ENCODE data around the gene STARD10.
A peak's percentile ranks its signal among the peaks of the same experiment; 100 is the strongest.

The STARD10 gene

DNA sequence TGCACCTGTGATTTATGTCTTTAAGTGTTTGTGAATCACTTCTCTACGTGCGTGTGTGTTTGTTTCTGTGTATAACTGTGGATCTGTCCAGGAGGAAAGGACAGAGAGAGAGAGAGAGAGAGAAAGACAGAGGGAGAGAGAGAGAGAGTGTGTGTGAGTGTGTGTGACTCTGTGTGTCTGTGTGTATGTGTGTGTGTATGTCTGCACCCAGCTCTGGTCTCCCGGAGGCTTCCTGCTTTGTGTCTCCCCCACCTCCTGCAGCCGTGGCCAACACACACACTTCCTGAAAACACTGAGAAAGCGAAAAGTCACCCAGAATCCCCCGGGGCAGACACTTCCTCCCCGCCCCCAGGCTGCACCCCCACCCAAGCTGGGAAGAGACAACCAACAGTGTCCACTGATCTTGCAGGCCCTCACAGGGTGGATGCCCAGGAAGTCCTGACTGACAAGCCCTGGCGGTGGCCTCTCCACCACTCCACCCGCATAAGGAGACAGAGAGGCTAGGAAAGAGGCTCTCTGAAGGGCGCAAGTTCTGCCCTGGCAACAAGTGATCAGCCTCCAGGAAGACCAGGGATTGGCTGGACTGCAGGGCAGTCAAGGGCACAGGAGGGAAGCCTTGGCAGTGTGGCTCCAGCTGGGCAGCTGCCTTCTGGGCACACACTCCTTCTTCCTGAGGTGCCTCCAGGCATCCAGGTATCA is 71.6 kb downstream of the STARD10 start:
- peak; percentile 84 for DNase-seq

DNA sequence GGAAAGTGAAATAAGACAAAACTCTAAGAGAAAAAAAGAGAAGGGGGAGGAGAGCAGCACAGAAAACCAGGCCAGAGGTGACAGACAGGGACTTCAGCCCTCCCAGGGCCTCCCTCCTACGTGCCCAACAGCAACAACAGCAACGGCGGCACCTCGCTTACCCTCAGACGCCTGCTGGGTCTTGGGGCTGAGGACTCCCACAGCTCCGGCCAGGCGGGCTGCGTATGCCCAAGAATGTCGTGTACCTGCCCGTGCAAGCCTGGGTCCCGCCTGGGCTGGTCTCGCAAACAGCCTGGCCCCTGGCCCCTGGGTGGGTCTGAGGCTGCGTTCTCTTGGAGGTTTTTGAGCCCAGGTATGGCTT is 72.2 kb downstream of the STARD10 start:
- no peak for DNase-seq

DNA sequence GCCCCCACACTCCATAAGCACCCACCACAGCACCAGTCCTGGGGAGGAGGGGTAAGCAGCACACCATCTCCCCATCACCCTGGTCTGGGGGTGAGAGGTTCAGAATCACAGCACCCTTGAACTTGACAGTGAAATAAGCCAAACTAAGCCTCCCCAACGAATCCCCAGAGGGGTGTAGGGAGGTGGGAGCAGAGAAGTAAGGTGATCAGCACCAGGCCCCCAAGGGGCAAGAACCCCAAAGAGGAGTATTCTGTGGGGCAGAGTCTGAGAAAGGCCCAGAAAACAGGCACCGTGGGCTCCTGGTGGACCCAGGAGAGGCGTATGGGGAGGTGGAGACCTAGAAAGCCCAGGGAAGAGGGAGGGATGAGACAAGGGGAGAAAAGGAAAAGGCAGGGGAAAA is 72.6 kb downstream of the STARD10 start:
- DNase-seq, result no peak

DNA sequence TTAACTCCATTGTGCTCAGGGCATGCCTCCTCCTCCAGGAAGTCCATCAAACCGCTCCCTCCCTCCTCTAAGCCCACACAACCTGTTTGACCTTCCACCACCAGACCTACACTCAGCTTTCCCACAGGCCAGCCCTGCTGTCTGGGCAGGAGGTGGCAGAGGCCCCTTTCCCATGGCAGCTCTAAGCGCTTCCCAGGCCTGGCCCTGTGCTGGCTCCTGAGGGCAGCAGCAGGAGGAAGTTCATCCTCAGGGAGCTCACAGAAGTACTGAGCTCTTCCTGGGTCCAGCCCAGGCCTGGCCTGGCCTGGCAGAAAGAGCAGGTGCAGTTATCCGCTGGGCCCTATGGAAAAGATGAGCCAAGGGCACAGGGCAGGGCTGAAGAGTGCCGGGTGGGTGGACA is 73.1 kb downstream of the STARD10 start:
- DNase-seq, result no peak

DNA sequence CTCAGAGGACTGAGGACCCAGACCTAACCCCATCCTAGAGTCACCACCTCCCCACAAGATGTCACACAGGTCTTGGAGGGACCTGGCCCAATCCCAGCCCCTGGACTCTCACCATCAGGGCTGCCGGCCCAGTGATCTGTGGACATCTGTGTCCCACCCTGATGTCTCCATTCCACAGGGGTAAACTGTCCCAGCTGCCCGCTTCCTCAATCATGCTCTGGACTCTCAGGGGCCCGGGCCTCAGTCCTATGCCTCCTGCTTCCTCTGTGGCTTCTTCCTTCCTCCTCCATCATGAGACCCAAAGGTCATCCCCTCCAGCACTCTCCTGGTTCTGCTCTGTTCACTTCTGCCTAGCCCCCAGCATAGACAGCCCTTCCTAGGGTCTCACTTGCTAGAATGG is 73.8 kb downstream of the STARD10 start:
- no peak for DNase-seq

DNA sequence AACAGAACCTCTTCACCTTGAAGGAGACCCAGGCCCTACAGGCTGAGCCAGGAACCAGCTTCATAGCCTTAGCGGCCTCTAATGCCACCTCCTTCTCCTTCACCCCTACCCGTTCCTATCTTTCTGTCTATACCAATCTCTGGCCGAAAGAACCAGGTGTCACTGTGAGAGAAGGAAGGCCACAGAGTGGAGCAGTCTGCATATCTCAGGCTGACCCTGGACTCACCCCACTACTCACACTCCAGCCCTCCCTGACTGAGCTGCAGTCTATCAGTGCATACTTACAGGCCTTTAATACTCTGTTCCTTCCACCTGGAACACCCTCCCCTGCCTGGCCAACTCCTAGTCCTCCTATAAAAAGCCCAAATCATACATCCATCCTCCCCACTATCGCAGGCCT is 74.3 kb downstream of the STARD10 start:
- no peak for DNase-seq

DNA sequence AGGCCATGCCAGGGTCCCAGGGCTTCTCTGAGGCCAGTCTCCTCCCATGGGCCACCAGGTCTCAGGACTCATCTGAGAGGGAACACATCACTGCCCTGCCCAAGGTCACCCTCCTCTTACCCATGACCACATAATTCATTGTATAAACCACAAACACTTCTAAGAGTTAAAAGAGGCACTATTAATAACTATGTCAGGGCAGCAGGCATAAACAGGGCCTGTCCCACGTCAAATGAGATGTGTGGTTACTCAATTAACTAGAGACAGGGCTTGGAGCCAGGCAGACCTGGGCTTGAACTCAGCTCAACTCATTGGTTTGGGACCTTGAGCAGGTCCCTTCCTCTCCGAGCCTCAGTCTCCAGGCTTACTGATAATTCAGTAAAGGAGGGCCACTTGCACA is 74.7 kb downstream of the STARD10 start:
- DNase-seq, result no peak

DNA sequence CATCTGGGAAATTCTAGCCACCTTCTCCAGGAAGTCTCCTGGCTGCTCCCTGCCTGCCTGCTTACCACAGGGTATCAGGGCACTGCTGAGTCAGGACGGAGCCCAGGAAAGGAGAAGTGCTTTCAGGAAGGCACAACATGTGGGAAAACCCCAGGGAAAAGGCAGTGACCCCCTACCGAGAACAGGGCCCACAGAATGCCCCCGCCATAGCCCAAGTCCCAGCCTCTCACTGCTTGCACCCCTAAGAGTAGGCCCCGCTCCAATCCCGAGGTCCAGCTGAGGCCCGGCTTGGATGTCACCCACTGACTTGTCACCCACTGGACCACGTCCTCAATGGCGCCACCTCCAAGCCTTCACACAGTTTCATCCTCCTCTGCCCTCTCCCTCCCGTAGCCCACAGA is 75.7 kb downstream of the STARD10 start:
- DNase-seq, result no peak

DNA sequence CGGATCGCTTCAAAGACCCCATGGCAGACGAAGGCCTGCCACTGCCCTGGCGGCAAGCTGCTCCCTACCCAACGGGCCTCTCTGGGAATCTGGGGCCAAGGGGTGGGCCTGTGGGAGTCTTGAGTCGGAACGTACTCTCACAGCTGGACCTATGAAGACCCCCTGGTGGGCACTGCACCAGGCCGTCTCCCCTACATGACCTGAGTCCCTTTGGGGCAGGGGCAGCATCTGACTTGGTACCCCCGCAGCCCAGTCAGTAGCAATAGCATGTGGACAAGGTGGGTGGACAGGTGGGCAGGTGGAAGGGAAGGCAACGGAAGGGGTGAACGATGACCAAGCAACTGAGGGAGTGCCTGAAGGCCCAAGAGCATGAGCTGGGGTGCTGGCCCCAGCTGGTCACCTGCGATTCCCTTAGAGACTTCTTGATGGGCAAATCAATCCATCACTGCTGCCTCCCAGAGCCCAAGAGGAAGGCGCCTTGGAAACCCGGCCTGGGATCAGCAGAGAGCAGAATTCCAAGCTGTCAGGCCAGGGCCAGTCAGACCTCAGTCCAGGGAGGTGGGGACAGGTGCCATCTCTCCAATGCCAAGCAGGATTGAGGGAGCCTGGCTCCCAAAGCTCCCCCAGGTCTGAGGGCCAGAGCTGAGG is 76.9 kb downstream of the STARD10 start:
- DNase-seq, result no peak

DNA sequence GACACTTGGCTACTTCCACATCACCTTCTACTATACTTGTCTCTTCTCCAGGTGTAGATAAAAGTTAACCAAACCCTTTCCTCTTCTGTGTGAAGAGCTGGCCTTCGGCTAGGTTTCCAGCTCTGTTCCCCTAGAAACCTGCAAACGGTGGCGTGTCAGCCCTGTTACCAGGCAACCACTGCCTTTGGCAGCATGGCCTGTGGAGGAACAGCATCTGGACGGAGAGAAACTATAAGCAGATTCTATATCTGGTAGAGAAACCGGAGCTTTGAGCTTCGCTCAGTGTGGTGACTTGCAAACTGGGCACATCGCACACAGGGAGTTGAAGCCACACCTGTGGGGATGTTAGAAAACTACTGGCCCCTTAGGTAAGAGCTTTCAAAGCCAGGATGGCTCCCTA is 77.6 kb downstream of the STARD10 start:
- no peak for DNase-seq

DNA sequence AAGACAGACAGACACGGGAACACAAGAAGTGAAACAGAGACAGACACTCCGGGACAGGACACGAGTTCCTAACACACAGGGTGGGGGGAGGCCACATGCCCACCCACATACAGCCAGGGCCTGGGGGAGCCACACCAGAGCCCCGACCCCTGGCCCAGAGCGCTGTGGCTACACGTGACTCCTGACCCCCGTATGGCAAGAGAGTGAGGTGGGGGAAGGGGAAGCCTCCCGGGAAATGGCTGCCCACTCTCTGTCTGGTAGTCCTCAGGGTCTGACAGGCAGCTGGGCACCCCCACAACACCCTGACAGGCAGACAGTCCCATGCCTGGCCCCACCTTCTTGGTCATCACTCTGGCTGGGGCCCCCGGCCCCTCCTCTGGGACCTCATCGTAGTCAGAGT is 81.0 kb downstream of the STARD10 start:
- DNase-seq, result no peak

DNA sequence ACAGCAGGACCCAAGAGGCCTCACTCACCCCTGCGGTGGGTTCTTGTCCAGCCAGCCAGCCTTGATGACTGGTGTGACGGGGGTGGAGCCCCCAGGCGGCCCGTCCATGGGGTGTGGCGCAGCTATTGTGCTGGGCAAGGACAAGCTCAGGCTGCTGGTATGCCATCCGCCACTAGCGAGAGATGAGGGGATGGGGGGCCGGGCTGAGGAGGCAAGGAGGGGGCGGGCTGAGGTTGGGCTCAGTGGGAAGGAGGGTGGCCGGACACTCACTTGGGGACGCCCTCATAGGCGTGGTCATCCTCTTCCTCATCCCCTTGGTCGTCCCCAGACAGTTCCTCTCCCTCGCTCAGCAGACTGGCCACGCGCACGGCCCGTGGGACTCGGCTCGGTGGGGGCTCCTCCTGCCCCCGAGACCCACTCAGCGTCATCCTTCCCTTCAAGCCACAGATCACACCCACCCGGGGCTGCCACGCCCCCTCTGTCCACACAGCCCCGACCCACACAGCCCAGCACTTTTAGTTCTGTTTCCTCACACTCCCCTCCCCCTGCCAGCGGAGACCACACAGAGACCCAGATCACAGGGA is 81.6 kb downstream of the STARD10 start:
- DNase-seq, result no peak

DNA sequence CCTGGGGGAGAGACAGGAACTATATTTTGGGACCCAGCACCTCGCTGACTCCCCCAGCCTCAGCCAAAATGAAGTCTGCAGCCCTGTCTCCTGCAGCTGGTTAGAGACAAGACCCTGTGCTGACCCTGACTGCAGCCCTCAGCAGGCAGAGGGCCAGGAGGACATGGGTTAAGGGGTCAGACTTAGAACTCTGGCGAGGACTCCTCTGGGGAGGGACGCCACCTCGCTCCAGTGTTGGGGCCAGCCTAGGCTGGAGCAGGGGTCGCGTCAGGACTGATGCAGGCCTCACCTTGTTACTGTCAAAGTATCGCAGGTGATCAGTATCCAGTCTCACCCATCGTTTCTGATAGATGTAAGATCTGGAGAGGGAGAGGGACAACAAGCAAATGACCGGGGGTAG is 82.7 kb downstream of the STARD10 start:
- no peak for DNase-seq

DNA sequence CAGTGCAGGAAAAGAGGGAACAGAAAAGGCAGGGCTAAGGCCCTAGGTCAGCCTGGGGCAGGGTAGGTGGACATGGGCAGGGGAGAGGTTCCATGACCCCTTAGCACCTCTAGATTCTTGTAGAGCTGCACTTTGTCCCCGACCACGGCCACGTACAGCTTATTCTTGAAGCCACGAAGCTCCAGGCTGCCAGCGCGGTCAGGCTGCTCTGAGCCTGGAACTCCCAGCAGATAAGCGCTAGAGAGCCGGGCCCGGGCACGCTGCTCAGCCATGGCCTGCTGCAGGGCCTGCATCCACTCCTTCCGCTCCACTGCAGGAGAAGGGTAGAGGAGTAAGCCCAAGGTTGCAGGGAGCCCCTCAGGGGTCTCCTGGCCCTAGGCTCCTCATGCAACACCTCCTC is 83.6 kb downstream of the STARD10 start:
- no peak for DNase-seq

DNA sequence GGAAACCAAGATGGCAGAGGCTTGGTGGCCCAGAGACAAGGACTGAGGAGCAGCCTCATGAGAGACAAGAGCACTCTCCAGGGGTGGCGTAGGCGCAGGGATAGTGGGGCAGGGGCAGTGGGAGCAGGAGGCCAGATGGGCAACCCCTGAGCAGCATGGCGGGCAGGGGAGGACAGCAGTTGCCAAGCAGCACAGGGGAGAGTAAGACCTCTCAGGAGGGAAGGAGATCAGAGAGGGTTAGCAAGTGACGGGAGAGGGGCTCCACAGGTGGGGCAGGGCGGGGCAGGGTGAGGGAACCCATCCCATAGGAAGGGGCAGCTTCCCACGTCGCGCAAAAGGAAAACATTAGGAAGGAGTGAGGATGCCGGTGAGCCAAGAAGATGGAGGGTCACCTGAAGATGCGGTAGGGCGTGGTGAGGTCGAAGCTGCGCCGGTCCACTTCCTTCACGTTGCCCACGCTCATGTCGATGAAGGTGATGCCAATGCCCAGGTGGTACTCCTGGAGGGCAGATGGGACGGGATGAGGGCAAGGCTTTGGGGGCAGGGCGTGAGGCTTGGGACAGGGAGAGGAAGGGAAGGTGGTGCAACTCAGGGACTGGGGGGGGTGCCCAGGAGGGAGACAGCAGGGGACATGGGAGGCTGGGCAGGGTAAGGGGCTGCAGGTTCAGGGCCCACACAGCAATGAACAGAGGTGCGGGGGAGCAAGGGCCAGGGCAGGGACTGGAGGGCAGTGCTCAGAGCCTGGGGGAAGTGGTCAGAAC is 84.2 kb downstream of the STARD10 start:
- no peak for DNase-seq

DNA sequence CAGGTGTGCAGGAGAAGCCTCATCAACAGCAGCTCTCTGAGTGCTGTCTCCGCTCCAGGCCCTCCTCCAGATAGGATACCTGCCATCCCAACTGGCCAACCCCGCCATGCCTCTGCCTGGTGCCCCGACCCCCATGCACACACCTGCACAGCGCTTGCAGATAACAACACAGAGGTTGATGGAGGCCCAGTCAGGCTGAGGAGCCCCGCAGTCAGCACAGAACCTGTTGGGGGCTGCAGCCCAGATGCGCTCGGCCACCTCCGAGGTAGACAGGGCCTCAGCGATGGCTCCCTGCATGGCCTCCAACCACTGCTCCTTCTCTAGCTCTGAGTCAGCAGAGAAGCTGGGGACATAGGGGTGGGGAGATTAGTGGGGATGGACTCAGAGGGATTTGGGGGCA is 86.8 kb downstream of the STARD10 start:
- no peak for DNase-seq

DNA sequence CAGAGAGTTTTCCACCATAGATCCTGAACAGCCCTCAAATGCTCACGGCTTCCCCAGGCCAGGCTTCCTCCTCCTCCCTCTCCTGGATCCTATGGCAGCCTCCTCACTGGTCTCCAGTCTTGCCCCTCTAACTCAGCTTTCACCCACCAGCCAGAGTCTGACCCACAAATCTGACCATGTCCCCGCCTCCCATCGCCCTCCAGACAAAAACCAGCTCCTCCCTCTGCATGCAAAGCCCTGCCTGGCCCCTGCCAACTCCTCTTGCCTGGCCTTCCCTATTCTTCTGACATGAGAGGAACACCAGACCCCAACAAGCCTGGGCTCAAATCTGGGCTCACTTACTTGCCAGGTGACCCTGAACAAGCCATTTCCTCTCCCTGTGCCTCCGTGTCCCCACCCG is 87.3 kb downstream of the STARD10 start:
- no peak for DNase-seq

DNA sequence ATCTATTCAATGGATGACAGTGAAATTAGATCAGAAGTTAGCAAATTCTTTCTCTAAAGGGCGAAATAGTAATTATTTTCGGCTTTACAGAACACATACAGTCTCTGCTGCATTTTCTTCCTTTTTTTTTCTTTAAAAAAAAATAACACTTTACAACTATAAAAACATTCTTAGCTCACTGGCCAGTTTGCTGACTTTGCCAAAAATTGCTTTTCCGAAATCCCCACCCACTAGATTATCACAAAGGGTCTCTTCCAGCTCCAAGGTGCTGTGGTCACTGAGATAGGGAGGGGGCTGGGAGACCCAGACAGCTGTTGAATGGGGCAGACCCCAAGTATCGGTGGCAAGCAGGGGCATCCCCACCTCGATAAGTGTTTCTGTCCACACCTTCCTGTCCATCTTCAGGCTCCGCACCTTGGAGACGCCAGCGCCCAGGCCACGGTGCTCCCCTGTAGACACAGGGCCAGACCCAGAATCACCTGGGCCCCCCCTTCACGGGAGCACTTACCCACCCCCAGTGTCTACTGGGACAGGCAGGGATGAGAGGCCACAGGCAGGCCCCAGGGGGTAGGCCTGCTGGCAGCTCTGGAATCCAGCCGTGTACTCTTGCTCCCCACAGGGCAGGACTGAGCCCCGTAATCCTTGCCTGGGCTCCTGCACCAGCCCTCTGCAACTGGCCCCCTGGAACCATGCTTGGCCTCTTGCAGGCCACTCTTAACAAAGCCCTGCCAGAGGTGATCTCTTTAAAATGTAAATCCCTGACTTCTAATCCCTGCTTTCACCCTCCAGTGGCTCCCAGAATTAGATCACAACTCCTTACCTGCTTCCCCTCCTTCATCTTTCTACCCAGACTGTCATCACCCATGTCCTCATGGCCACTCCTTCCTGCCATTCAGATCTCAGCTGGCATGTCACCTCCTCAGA is 88.1 kb downstream of the STARD10 start:
- DNase-seq, result no peak

DNA sequence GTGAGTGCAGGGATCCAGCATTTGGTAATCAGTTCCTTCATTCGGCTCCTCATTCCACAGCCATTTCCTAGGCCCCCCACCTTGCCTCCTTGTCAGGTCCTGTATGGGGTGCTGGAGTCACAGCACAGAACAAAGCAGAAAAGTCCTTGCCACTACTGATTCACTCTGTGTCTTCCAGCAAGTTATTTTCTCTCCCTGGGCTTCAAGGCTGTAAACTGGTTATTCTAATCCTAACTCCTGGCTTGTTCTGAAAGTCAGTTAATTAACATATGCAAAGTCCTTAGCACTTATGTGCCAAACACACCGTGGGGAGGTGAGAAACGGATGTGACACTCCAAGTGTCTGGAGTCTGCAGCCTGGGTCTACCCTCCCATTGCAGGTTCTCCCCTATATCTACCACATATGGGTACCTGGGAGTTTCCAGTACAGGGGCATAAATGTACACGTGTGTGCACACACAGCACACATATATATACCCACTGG is 89.0 kb downstream of the STARD10 start:
- DNase-seq, result no peak
